Neural cell (in vitro differentiated cells): ENCODE data around the gene NOS1AP.

Experiments used
- CTCF ChIP-seq: fragments of 450-650 bp; IDR thresholded peaks from 2 replicates; pipeline ENCODE4 v1.5.1; 2014; ENCODE audit warnings: antibody characterized with exemption, mild to moderate bottlenecking, moderate library complexity; ENCODE audit not compliant: poor library complexity, severe bottlenecking
- EZH2 ChIP-seq: fragments of 200-600, 300-800 bp; shearing (Covaris generic), sonication (generic); IDR thresholded peaks from 2 replicates; pipeline ENCODE4 v1.6.1; 2014; ENCODE audit warnings: antibody characterized with exemption, low read length, borderline replicate concordance, mild to moderate bottlenecking; ENCODE audit not compliant: insufficient read depth, poor library complexity, severe bottlenecking
- POLR2AphosphoS5 ChIP-seq: IDR thresholded peaks from 2 replicates; pipeline ENCODE4 v1.6.1; 2012
- SMC3 ChIP-seq: fragments of 450-650 bp; conservative IDR thresholded peaks from 2 replicates; pipeline ENCODE4 v1.6.1; 2014; ENCODE audit warnings: antibody characterized with exemption, mild to moderate bottlenecking, moderate library complexity; ENCODE audit not compliant: poor library complexity

GRCh38 chr1:162417650-162418049 lies 348.2 kb downstream of the NOS1AP start:
- TF ChIP-seq EZH2, result no peak
- no peak for TF ChIP-seq CTCF
- TF ChIP-seq SMC3, result no peak
- no peak for TF ChIP-seq POLR2AphosphoS5
